Endodermal cell (in vitro differentiated cells): ENCODE results near the gene HEXB. TPM values are rescaled to one million over a fixed set of nuclear protein-coding genes. Genes with fewer than 3 reads are reported as not detected.

Experiments used
- DNase-seq: peaks from one replicate; pipeline ENCODE4 v3.0.0-alpha.2; 2017
- H3K27ac ChIP-seq: 2 replicates; pipeline ENCODE4 v1.5.1; 2013; ENCODE audit warnings: mild to moderate bottlenecking, low read depth, low read length, moderate library complexity
- H3K27me3 ChIP-seq: 2 replicates; pipeline ENCODE4 v1.6.1; 2013; ENCODE audit warnings: mild to moderate bottlenecking, low read length, moderate library complexity; ENCODE audit not compliant: insufficient read depth, control insufficient read depth, poor library complexity, severe bottlenecking
- H3K36me3 ChIP-seq: 2 replicates; pipeline ENCODE4 v1.7.0; 2013; ENCODE audit warnings: mild to moderate bottlenecking, low read length, moderate library complexity; ENCODE audit not compliant: control insufficient read depth, insufficient read depth
- H3K4me1 ChIP-seq: one replicate; pipeline ENCODE4 v1.7.0; 2013; ENCODE audit warnings: low read length; ENCODE audit not compliant: control insufficient read depth, insufficient read depth
- H3K4me3 ChIP-seq: 2 replicates; pipeline ENCODE4 v1.5.1; 2013; ENCODE audit warnings: mild to moderate bottlenecking, low read length, moderate library complexity
- H3K9ac ChIP-seq: 2 replicates; pipeline ENCODE4 v1.6.1; 2013; ENCODE audit warnings: mild to moderate bottlenecking, low read length, moderate library complexity; ENCODE audit not compliant: poor library complexity, severe bottlenecking; ENCODE audit errors: extremely low read depth
- H3K9me3 ChIP-seq: 2 replicates; pipeline ENCODE4 v1.6.1; 2013; ENCODE audit warnings: mild to moderate bottlenecking, low read length, moderate library complexity; ENCODE audit not compliant: control insufficient read depth
- H3K27ac Mint-ChIP-seq: 2 replicates; pipeline ENCODE4 v1.8.0; 2020; ENCODE audit warnings: mixed read lengths
- H3K27me3 Mint-ChIP-seq: 2 replicates; pipeline ENCODE4 v1.8.0; 2021; ENCODE audit warnings: mild to moderate bottlenecking, mixed read lengths; ENCODE audit not compliant: insufficient read depth
- H3K36me3 Mint-ChIP-seq: 2 replicates; pipeline ENCODE4 v1.8.0; 2020; ENCODE audit warnings: low read depth, mixed read lengths
- H3K4me1 Mint-ChIP-seq: 2 replicates; pipeline ENCODE4 v1.8.0; 2020; ENCODE audit warnings: mixed read lengths
- H3K4me3 Mint-ChIP-seq: 2 replicates; pipeline ENCODE4 v1.8.0; 2020; ENCODE audit warnings: mild to moderate bottlenecking, moderate library complexity, mixed read lengths
- H3K9me3 Mint-ChIP-seq: 2 replicates; pipeline ENCODE4 v1.8.0; 2020; ENCODE audit warnings: mild to moderate bottlenecking, mixed read lengths
- WGBS, 2 experiments: methylation state at CpG; one replicate each; pipeline versions ENCODE4 v1.1.5 to v1.1.7; 2013; ENCODE audit warnings: missing lambda C conversion rate in 2 of 2, mixed read lengths in 1 of 2; ENCODE audit not compliant: insufficient coverage in 1 of 2, insufficient read length in 1 of 2; 5-methylcytosine and 5-hydroxymethylcytosine counted together
- total RNA-seq, 2 donors: library from RNA; stranded (reverse); fragmentation: NEBNext Ultra II Directional in 1 of 2; extraction: Animal tissue kit (Norgen Biotek cat#: 25700) in 1 of 2; gene quantifications; 2 replicates in 1 of 2; 3 replicates in 1 of 2; pipeline ENCODE4 v1.2.1, GENCODE V29; 2021
- TF ChIP-seq, protein P1 (sequence below): fragments of 200-600 bp; sonication (generic); conservative IDR thresholded peaks from 2 replicates; pipeline ENCODE4 v1.5.0; 2021; ENCODE audit warnings: antibody characterized with exemption, mild to moderate bottlenecking

The HEXB gene
- total RNA-seq, 2 donors from 2014 or later: 68.4 to 112 TPM

DNA sequence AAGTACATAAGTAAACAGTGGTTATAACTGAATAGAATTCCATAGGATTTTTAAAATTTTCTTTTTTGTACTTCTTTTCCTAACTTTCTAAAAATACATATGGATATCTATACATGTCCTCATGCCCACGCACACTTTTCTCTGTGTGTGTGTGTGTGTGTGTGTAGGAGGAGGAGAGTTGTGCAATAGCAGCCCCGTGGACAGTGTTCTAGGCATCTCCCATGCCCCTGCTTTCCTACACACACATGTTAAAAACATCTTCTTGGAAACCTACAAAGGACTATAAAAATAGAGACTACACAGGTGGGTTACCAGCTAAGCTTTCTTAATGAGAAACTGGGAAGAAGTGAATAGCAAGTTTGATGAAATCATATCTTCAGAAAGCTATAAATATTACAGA, 19.8 kb upstream of the HEXB start:
- Histone ChIP-seq H3K9ac (no peak overlapping the region), H3K9me3 (peaks cover 2% of the 10 kb centered on the region), H3K27me3 (no peaks in the 10 kb centered on the region), H3K4me3 (no peak overlapping the region), H3K4me1 (no peaks in the 10 kb centered on the region), H3K36me3 (no peaks in the 10 kb centered on the region), H3K27ac (no peak overlapping the region)
- no peaks in the 10 kb centered on the region for H3K9me3 Mint-ChIP-seq
- no peaks in the 10 kb centered on the region for H3K36me3 Mint-ChIP-seq
- TF ChIP-seq, protein P1, sequence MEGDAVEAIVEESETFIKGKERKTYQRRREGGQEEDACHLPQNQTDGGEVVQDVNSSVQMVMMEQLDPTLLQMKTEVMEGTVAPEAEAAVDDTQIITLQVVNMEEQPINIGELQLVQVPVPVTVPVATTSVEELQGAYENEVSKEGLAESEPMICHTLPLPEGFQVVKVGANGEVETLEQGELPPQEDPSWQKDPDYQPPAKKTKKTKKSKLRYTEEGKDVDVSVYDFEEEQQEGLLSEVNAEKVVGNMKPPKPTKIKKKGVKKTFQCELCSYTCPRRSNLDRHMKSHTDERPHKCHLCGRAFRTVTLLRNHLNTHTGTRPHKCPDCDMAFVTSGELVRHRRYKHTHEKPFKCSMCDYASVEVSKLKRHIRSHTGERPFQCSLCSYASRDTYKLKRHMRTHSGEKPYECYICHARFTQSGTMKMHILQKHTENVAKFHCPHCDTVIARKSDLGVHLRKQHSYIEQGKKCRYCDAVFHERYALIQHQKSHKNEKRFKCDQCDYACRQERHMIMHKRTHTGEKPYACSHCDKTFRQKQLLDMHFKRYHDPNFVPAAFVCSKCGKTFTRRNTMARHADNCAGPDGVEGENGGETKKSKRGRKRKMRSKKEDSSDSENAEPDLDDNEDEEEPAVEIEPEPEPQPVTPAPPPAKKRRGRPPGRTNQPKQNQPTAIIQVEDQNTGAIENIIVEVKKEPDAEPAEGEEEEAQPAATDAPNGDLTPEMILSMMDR: no peak
- DNase-seq: no peak
- peaks cover 5% of the 10 kb centered on the region for H3K4me1 Mint-ChIP-seq
- no peak overlapping the region for H3K27ac Mint-ChIP-seq
- H3K4me3 Mint-ChIP-seq: no peak overlapping the region
- WGBS, 2 experiments: 80% methylated on average over 1 of the region's 2 CpGs; no CpG with 5 or more reads in 1 of the 2 experiments
- H3K27me3 Mint-ChIP-seq: no peaks in the 10 kb centered on the region

DNA sequence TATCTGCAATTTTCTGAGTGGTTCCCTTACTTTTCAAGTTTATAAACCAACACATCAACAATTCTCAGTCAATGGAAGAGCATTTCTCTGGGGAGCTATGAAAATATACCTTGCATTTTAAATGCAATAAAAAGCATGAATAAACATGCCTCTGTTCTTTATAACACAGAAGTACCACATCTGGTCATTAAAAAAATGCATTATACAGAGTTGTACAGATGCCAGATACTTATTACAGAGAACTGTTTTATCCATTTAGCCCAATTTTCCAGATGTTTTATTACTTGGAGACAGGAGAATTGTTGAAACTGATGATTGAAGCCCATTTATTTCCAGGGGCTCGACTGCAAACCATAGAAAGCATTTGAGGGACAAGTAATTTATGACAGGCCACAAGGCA, 19.2 kb upstream of the HEXB start:
- Mint-ChIP-seq H3K27me3 (no peaks in the 10 kb centered on the region), H3K4me3 (no peak overlapping the region), H3K36me3 (no peaks in the 10 kb centered on the region), H3K9me3 (no peaks in the 10 kb centered on the region), H3K27ac (no peak overlapping the region), H3K4me1 (peaks cover 5% of the 10 kb centered on the region)
- DNase-seq: no peak
- WGBS, 2 experiments: 90 to 94% methylated on average over 1 of the region's 1 CpG
- Histone ChIP-seq H3K27me3 (no peaks in the 10 kb centered on the region), H3K36me3 (no peaks in the 10 kb centered on the region), H3K9ac (no peak overlapping the region), H3K9me3 (peaks cover 5% of the 10 kb centered on the region), H3K27ac (no peak overlapping the region), H3K4me3 (no peak overlapping the region), H3K4me1 (no peaks in the 10 kb centered on the region)
- TF ChIP-seq, protein P1: no peak

DNA sequence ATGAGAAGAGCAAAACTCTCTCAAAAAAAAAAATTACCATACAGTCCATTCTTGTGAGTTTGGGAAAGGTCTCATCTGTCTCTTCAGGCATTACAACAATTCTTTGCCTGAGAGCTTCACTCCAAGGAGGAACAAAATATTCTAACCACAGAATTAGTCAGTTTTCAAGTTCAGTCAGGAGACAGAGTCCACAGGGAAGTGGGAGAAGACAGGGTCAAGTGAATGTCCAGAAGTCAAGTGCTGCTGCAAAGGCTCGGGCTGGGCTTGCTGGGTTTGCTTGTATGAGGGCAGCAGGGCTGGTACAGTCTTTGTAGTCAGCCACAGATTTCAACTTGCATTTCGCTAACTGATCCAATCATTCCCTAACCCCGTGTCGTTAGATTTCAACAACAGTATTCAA, 17.6 kb upstream of the HEXB start:
- WGBS, 2 experiments: 84 to 92% methylated on average over 3 to 4 of the region's 4 CpGs
- no peak overlapping the region for H3K27ac ChIP-seq
- Mint-ChIP-seq H3K9me3 (no peaks in the 10 kb centered on the region), H3K27me3 (no peaks in the 10 kb centered on the region), H3K36me3 (no peaks in the 10 kb centered on the region), H3K27ac (no peak overlapping the region), H3K4me3 (no peak overlapping the region), H3K4me1 (peaks cover 5% of the 10 kb centered on the region)
- no peak for DNase-seq
- no peaks in the 10 kb centered on the region for H3K36me3 ChIP-seq
- peaks cover 5% of the 10 kb centered on the region for H3K9me3 ChIP-seq
- no peak overlapping the region for H3K4me3 ChIP-seq
- H3K27me3 ChIP-seq: no peaks in the 10 kb centered on the region
- no peaks in the 10 kb centered on the region for H3K4me1 ChIP-seq
- H3K9ac ChIP-seq: no peak overlapping the region
- TF ChIP-seq, protein P1: no peak
